ENCODE measurements around the gene MRPS6.

Gene MRPS6

DNA sequence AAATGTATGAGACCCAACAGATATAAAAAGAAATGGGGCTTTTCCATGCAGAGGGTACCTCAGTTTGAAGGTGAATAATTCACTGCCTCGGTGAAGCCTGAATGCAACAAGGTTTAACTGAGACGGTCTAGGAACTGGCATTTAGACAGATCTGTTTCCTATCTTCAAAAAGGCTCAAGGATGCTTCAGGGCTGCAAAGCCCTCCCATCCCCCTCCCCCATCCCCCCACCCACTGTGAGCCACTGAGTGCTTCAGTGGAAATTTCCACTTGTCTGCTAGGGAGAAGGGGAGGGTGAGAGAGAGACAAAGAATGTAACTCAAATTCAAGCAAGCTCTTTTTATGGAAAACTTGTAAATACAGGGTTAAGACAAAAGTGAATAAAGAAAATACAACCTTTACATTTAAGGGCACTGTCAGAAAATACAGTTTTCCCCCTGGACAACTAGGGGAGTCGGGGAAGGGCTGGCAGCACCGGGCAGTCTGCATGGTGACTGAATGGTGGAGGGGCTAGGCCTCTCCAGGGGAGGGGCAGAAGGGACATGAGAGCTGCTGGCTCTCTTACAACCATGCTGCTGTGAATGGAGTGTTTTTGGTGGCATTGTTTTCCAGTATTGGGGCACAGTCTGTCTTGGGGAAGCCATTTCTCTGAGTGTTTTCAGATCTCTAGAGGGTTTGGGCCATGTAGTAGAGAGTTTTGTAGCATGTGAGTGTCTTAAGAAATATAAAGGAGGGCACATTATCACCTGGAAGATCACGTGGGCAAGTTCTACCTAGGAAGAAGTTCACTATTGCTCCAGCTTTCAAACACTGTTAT lies 56.7 kb downstream of the MRPS6 start:
- Histone ChIP-seq H3K27me3 (ENCODE audit: control insufficient read depth, insufficient read depth, low read length) (no peaks in the 10 kb centered on the region), H2AFZ (no peak overlapping the region), H3K79me2 (peaks cover 2% of the 10 kb centered on the region), H3K4me1 (peaks cover 13% of the 10 kb centered on the region), H3K27ac (peak overlapping the region; percentile 64), H3K4me2 (ENCODE audit: low read length) (peak overlapping the region; percentile 40), H3K9me3 (ENCODE audit: control insufficient read depth, low read length) (no peaks in the 10 kb centered on the region), H3K9ac (no peak overlapping the region), H3K4me3 (ENCODE audit: low read depth, low read length) (no peak overlapping the region), H3K36me3 (ENCODE audit: control insufficient read depth, insufficient read depth, low read length) (no peaks in the 10 kb centered on the region)
- TF ChIP-seq CTCF (IDR thresholded peaks at IDR 0.05), result no peak

GRCh38 chr21:34130716-34130985 lies 57.3 kb downstream of the MRPS6 start:
- no peak for TF ChIP-seq CTCF (IDR thresholded peaks at IDR 0.05)
- no peak overlapping the region for H3K4me3 ChIP-seq (ENCODE audit: low read depth, low read length)
- H3K27ac ChIP-seq, result peak overlapping the region; percentile 29
- no peak overlapping the region for H3K4me2 ChIP-seq (ENCODE audit: low read length)
- H2AFZ ChIP-seq, result no peak overlapping the region
- H3K36me3 ChIP-seq (ENCODE audit: control insufficient read depth, insufficient read depth, low read length), result no peaks in the 10 kb centered on the region
- H3K9me3 ChIP-seq (ENCODE audit: control insufficient read depth, low read length), result no peaks in the 10 kb centered on the region
- H3K27me3 ChIP-seq (ENCODE audit: control insufficient read depth, insufficient read depth, low read length), result no peaks in the 10 kb centered on the region
- peaks cover 13% of the 10 kb centered on the region for H3K4me1 ChIP-seq
- no peak overlapping the region for H3K9ac ChIP-seq
- H3K79me2 ChIP-seq, result peaks cover 2% of the 10 kb centered on the region

GRCh38 chr21:34131586-34131985 lies 58.2 kb downstream of the MRPS6 start:
- H3K4me2 ChIP-seq (ENCODE audit: low read length), result no peak overlapping the region
- no peak overlapping the region for H3K27ac ChIP-seq
- H3K27me3 ChIP-seq (ENCODE audit: control insufficient read depth, insufficient read depth, low read length), result no peaks in the 10 kb centered on the region
- H3K4me1 ChIP-seq, result peaks cover 13% of the 10 kb centered on the region
- no peak for TF ChIP-seq CTCF (IDR thresholded peaks at IDR 0.05)
- no peaks in the 10 kb centered on the region for H3K36me3 ChIP-seq (ENCODE audit: control insufficient read depth, insufficient read depth, low read length)
- H3K79me2 ChIP-seq, result peaks cover 2% of the 10 kb centered on the region
- no peak overlapping the region for H3K4me3 ChIP-seq (ENCODE audit: low read depth, low read length)
- no peak overlapping the region for H3K9ac ChIP-seq
- no peaks in the 10 kb centered on the region for H3K9me3 ChIP-seq (ENCODE audit: control insufficient read depth, low read length)
- H2AFZ ChIP-seq, result no peak overlapping the region

DNA sequence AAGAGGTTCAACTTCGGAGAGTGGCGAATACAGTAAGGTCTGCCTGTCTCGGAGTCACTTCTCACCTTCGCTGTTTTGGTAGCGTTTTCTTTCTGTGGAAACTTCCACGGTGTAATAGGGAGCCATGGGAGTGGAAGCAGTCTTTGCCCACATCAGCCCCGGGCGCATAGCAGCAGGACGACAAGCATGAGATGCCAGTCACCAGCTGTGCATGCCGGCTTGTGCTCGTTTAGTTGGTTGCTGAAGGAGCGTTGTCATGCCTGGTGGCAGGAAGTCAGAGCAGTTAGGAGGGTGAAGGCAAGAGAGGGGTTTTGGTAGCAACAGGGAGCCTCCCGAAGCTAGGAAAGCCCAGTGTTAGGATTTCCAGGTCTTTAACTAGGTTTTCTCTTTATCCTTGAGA lies 58.8 kb downstream of the MRPS6 start:
- H3K4me3 ChIP-seq (ENCODE audit: low read depth, low read length), result no peak overlapping the region
- no peak overlapping the region for H2AFZ ChIP-seq
- H3K27ac ChIP-seq, result no peak overlapping the region
- no peaks in the 10 kb centered on the region for H3K36me3 ChIP-seq (ENCODE audit: control insufficient read depth, insufficient read depth, low read length)
- peaks cover 13% of the 10 kb centered on the region for H3K4me1 ChIP-seq
- peaks cover 2% of the 10 kb centered on the region for H3K79me2 ChIP-seq
- no peaks in the 10 kb centered on the region for H3K27me3 ChIP-seq (ENCODE audit: control insufficient read depth, insufficient read depth, low read length)
- no peak overlapping the region for H3K9ac ChIP-seq
- no peak overlapping the region for H3K4me2 ChIP-seq (ENCODE audit: low read length)
- no peaks in the 10 kb centered on the region for H3K9me3 ChIP-seq (ENCODE audit: control insufficient read depth, low read length)
- no peak for TF ChIP-seq CTCF (IDR thresholded peaks at IDR 0.05)

- Histone ChIP-seq H3K27ac (no peak overlapping the region), H3K4me1 (peaks cover 13% of the 10 kb centered on the region), H3K27me3 (ENCODE audit: control insufficient read depth, insufficient read depth, low read length) (no peaks in the 10 kb centered on the region), H2AFZ (no peak overlapping the region), H3K79me2 (peaks cover 2% of the 10 kb centered on the region), H3K4me3 (ENCODE audit: low read depth, low read length) (no peak overlapping the region), H3K9ac (no peak overlapping the region), H3K9me3 (ENCODE audit: control insufficient read depth, low read length) (no peaks in the 10 kb centered on the region), H3K36me3 (ENCODE audit: control insufficient read depth, insufficient read depth, low read length) (no peaks in the 10 kb centered on the region), H3K4me2 (ENCODE audit: low read length) (no peak overlapping the region)
- no peak for TF ChIP-seq CTCF (IDR thresholded peaks at IDR 0.05)
These were observed 59.5 kb downstream of the MRPS6 start for GRCh38 chr21:34132926-34133325.
